Right hindlimb (tissue), 1 donor: Measurements from ENCODE around the gene MS4A6A.

ENCODE experiments used
- DNase-seq: peaks from one replicate; pipeline ENCODE4 v3.0.0-alpha.2; 2018

Gene MS4A6A

GRCh38 chr11:60127311-60127811 lies 55.5 kb downstream of the MS4A6A start:
- no peak for DNase-seq

GRCh38 chr11:60125956-60126585 lies 56.8 kb downstream of the MS4A6A start:
- DNase-seq: no peak

- no peak for DNase-seq
Measured at GRCh38 chr11:60124802-60125432, 58.0 kb downstream of the MS4A6A start.
